Measurements from ENCODE around the gene REEP3.

DNA sequence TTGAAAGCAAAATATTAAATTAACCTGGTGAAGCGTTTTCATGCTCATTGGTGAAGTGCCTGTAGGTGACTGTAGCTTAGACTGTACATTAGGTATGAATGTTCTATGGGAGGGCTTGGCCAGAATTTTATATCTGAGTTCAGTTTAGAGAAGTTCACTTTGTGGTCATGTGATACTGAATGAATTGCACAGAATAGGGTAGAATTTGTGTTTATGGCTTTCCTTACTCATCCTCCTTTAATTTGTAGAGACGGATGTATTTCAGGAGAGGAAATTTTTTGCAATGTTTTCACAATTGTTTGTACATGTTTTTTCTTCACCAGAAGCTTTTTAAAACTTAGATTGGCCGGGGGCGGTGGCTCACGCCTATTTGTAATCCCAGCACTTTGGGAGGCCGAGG is 32.3 kb downstream of the REEP3 start:
- TF ChIP-seq EZH2 (IDR thresholded peaks at IDR 0.05; ENCODE audit: insufficient read depth, poor library complexity, severe bottlenecking) (no peak), EZH2phosphoT487 (IDR thresholded peaks at IDR 0.05; ENCODE audit: insufficient read depth, low read depth) (no peak)
